ACC112 (cell line): ENCODE data around the gene KHDRBS2.

Source experiments
- H2AFZ ChIP-seq: fragments of 200-600 bp; sonication (generic); one replicate; pipeline ENCODE4 v1.6.0; 2017; ENCODE audit warnings: antibody characterized with exemption, low read length; ENCODE audit not compliant: unreplicated experiment
- H3K27ac ChIP-seq: fragments of 200-600 bp; sonication (generic); 2 replicates; pipeline ENCODE4 v1.5.1; 2014; ENCODE audit warnings: low read depth, mild to moderate bottlenecking, antibody characterized with exemption, low read length, moderate library complexity
- H3K27me3 ChIP-seq: fragments of 200-600 bp; sonication (generic); 2 replicates; pipeline ENCODE4 v1.6.1; 2014; ENCODE audit warnings: mild to moderate bottlenecking, antibody characterized with exemption, low read length, moderate library complexity, mixed read lengths; ENCODE audit not compliant: insufficient read depth
- H3K36me3 ChIP-seq: fragments of 200-600 bp; sonication (generic); 2 replicates; pipeline ENCODE4 v1.6.1; 2016; ENCODE audit warnings: mild to moderate bottlenecking, antibody characterized with exemption, low read length, moderate library complexity, mixed read lengths; ENCODE audit not compliant: insufficient read depth
- H3K4me1 ChIP-seq: fragments of 200-600 bp; sonication (generic); one replicate; pipeline ENCODE4 v1.6.1; 2016; ENCODE audit warnings: low read length, mixed read lengths; ENCODE audit not compliant: insufficient read depth, unreplicated experiment, control insufficient read depth
- H3K4me3 ChIP-seq: fragments of 200-600 bp; sonication (generic); 2 replicates; pipeline ENCODE4 v1.5.1; 2014; ENCODE audit warnings: mild to moderate bottlenecking, low read depth, low read length
- H3K79me2 ChIP-seq: fragments of 200-600 bp; sonication (generic); one replicate; pipeline ENCODE4 v1.6.0; 2016; ENCODE audit warnings: low read length; ENCODE audit not compliant: control insufficient read depth, unreplicated experiment, insufficient read depth

The KHDRBS2 gene

DNA sequence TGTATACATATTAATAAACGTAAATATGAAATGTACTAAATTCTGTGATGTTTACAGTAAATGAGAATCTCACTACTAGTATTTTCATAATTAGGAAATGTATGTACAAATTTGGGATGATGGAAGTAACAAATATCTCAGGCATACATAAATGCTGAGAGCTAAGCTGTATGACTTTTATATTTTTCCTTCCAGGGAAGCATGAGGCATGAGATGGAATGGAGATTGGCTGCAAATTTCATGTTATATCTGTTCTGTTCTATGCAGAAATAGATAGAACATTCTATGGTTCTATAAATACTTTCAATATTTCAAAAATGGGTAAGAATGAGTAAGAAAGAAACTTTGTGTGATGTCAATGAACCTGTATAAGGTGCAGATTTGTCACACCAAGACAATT lies 335.2 kb downstream of the KHDRBS2 start:
- Histone ChIP-seq H3K27ac (no peak overlapping the region), H3K4me1 (no peaks in the 10 kb centered on the region), H2AFZ (no peak overlapping the region), H3K27me3 (no peaks in the 10 kb centered on the region), H3K36me3 (no peaks in the 10 kb centered on the region), H3K4me3 (no peak overlapping the region), H3K79me2 (no peaks in the 10 kb centered on the region)

GRCh38 chr6:61949971-61950370 lies 336.1 kb downstream of the KHDRBS2 start:
- no peaks in the 10 kb centered on the region for H3K27me3 ChIP-seq
- H3K4me3 ChIP-seq, result no peak overlapping the region

DNA sequence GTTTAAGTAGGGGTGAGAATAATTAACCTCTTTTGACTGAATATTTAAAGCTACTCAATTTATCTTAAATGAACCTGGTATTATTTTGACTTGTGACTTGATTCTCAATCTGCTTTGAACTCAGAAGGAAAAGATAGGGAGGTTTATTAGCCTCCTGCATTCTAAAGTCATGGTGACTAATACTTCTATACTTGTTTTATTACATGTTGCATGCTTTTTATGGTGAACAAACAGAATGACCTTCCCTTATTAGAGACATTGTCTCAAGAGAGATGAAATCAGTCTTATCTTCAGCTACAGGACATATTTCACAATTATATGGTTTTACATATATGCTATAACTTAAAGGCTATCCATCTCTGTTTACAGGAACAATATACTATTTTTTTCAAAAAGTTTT lies 336.9 kb downstream of the KHDRBS2 start:
- Histone ChIP-seq H3K36me3 (no peaks in the 10 kb centered on the region), H3K27ac (no peak overlapping the region), H3K4me3 (no peak overlapping the region), H2AFZ (no peak overlapping the region), H3K4me1 (no peaks in the 10 kb centered on the region), H3K79me2 (no peaks in the 10 kb centered on the region), H3K27me3 (no peaks in the 10 kb centered on the region)

More at GRCh38 chr6:61949971-61950370, 336.1 kb downstream of the KHDRBS2 start:
- H3K27ac ChIP-seq, result no peak overlapping the region
- no peaks in the 10 kb centered on the region for H3K36me3 ChIP-seq
- no peaks in the 10 kb centered on the region for H3K79me2 ChIP-seq
- no peaks in the 10 kb centered on the region for H3K4me1 ChIP-seq
- no peak overlapping the region for H2AFZ ChIP-seq

GRCh38 chr6:61947311-61947947 lies 338.6 kb downstream of the KHDRBS2 start:
- no peaks in the 10 kb centered on the region for H3K27me3 ChIP-seq
- no peak overlapping the region for H3K27ac ChIP-seq
- no peaks in the 10 kb centered on the region for H3K4me1 ChIP-seq
- no peak overlapping the region for H2AFZ ChIP-seq
- H3K4me3 ChIP-seq, result no peak overlapping the region
- H3K79me2 ChIP-seq, result no peaks in the 10 kb centered on the region
- no peaks in the 10 kb centered on the region for H3K36me3 ChIP-seq

DNA sequence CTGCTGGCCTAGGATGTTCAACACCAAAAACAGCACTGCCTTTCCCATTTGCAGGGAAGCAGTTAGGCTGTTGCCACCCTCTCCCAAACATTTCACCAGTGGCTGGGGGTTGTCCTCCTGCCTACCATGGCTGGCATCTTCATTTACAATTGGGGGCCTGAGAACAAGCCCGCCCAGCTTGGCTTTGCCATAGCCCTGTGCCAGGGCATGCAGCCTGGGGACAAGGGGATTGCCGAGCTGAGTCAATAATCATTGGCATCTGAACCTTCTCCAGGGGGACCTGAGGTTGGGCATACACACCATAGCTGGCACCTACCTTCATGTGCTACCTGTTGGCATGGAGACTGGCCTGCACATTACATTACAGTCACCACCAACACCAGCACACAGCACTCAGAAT lies 345.1 kb downstream of the KHDRBS2 start:
- Histone ChIP-seq H3K4me1 (no peaks in the 10 kb centered on the region), H3K79me2 (no peaks in the 10 kb centered on the region), H2AFZ (no peak overlapping the region), H3K36me3 (no peaks in the 10 kb centered on the region), H3K27ac (no peak overlapping the region), H3K27me3 (no peaks in the 10 kb centered on the region), H3K4me3 (no peak overlapping the region)

GRCh38 chr6:61935242-61935846 lies 350.7 kb downstream of the KHDRBS2 start:
- H3K4me3 ChIP-seq, result no peak overlapping the region
- H3K79me2 ChIP-seq, result no peaks in the 10 kb centered on the region
- no peaks in the 10 kb centered on the region for H3K4me1 ChIP-seq
- no peak overlapping the region for H3K27ac ChIP-seq
- no peaks in the 10 kb centered on the region for H3K36me3 ChIP-seq
- no peak overlapping the region for H2AFZ ChIP-seq
- H3K27me3 ChIP-seq, result no peaks in the 10 kb centered on the region

DNA sequence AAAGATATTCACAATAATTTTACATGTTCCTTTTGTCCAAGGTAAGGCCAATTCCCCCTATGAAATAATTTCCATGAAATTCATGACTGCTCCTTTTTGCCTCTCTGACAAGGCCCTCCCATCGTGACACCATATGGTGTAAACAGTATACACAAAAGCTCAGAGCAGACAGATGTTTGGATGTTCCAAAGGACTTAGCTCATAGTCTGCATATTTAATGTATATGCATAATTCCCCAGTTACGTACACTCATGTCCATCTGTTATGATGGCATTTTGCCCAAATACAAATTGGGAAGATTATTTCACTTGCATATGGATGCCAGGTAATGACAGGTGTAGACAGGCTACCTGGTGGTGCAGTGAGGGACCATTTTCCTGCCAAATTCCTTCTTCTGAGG lies 376.5 kb downstream of the KHDRBS2 start:
- H3K27me3 ChIP-seq, result no peaks in the 10 kb centered on the region
- H3K4me1 ChIP-seq, result no peaks in the 10 kb centered on the region
- no peaks in the 10 kb centered on the region for H3K36me3 ChIP-seq
- H3K27ac ChIP-seq, result no peak overlapping the region
- no peaks in the 10 kb centered on the region for H3K79me2 ChIP-seq
- H3K4me3 ChIP-seq, result no peak overlapping the region
- H2AFZ ChIP-seq, result no peak overlapping the region

DNA sequence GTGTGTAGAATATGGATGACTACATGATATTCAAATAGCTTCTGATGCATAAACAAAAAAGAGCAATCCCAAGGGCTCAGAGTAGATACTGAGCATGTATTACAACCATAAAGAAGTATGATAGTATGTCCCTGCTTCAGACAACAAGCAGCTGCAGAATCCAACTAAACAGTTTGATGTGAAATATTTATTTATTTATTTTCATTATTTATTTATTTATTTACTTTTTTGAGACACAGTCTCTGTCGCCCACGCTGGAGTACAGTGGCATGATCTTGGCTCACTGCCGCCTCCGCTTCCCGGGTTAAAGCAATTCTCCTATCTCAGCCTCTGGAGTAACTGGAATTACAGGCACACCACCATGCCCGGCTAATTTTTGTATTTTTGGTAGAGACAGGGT lies 384.3 kb downstream of the KHDRBS2 start:
- Histone ChIP-seq H3K4me3 (no peak overlapping the region), H3K4me1 (no peaks in the 10 kb centered on the region), H3K36me3 (no peaks in the 10 kb centered on the region), H3K79me2 (no peaks in the 10 kb centered on the region), H2AFZ (no peak overlapping the region), H3K27me3 (no peaks in the 10 kb centered on the region), H3K27ac (no peak overlapping the region)

DNA sequence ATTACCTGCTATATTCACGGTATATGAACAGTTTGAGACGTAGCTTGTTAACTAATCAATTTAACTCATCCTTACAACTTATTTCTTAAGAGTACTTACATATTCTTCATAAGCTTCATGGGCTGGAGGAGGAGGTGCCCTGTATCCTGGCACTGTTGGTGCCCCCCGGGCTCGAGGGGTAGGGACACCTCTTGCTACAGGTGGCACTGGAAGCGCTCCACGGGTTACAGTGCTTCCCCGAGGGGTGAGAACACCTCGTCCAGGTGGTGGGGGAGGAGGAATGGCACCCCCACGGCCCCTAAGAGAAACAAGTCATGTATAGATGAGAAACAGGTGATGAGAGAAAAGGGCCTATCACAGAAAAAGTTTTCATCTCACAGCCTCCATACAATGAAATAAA lies 391.5 kb downstream of the KHDRBS2 start:
- no peaks in the 10 kb centered on the region for H3K36me3 ChIP-seq
- no peaks in the 10 kb centered on the region for H3K79me2 ChIP-seq
- no peak overlapping the region for H3K4me3 ChIP-seq
- H2AFZ ChIP-seq, result no peak overlapping the region
- H3K27ac ChIP-seq, result no peak overlapping the region
- H3K4me1 ChIP-seq, result no peaks in the 10 kb centered on the region
- H3K27me3 ChIP-seq, result no peaks in the 10 kb centered on the region

- Histone ChIP-seq H2AFZ (no peak overlapping the region), H3K27me3 (no peaks in the 10 kb centered on the region), H3K27ac (no peak overlapping the region)
Observed at GRCh38 chr6:61887423-61887822, 398.6 kb downstream of the KHDRBS2 start.

GRCh38 chr6:61886608-61887259 lies 399.3 kb downstream of the KHDRBS2 start:
- Histone ChIP-seq H3K4me3 (no peak overlapping the region), H2AFZ (no peak overlapping the region)

More at GRCh38 chr6:61887423-61887822, 398.6 kb downstream of the KHDRBS2 start:
- H3K4me3 ChIP-seq, result no peak overlapping the region
- no peaks in the 10 kb centered on the region for H3K79me2 ChIP-seq
- H3K4me1 ChIP-seq, result no peaks in the 10 kb centered on the region
- no peaks in the 10 kb centered on the region for H3K36me3 ChIP-seq

More at GRCh38 chr6:61886608-61887259, 399.3 kb downstream of the KHDRBS2 start:
- Histone ChIP-seq H3K79me2 (no peaks in the 10 kb centered on the region), H3K36me3 (no peaks in the 10 kb centered on the region), H3K4me1 (no peaks in the 10 kb centered on the region), H3K27ac (no peak overlapping the region), H3K27me3 (no peaks in the 10 kb centered on the region)
